ENCODE results near the gene CRTC1.

The CRTC1 gene

DNA sequence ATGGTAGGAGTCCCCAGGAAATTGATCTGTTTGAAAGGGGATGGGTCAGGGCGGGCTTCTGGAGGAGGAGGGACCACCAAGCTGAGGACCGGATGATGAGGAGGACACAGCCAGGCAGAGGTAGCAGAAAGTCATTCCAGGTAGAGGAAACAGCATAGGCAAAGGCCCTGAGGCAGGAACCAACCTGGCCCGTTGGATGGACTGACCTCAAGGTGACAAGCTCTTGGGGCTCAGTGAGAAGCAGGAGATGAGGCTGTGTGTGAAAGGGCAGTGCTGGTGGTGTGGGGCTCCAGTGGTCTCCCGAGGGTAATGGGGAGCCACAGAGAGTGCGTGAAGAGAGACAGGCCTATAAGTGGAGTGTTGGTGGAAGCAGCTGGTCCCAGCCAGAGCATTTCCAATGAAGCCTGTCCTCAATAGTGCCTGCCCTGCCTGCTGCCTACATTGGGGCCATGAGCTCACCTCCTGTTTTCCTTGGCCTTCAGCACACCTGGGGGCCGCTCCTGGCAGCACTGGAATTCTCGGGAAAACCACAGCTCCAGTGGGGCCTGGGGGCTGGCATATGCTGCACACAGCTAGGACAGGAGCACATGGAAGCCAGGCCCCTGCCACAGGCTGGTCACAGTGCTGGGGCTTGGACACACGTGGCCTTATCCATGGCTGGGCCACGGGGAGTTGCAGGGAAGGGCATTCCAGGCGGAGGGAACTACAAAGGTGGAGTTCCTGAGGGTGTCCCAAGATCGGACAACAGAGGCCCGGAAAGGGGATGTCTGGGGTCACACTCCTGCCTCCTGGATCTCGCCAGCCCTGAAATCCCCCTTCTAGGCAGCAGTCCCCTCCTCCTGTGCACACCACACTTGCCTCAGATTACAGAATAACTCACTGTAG is 109.9 kb downstream of the CRTC1 start:
- TF ChIP-seq CTCF (IDR thresholded peaks at IDR 0.05; ENCODE audit: extremely low read depth, missing control alignments), result no peak

GRCh38 chr19:18794029-18794313 is 110.5 kb downstream of the CRTC1 start:
- TF ChIP-seq CTCF (IDR thresholded peaks at IDR 0.05; ENCODE audit: extremely low read depth, missing control alignments), result no peak
- no peak for DNase-seq (ENCODE audit: low spot score)

More for the DNA sequence above, 109.9 kb downstream of the CRTC1 start:
- DNase-seq (ENCODE audit: low spot score), result peak; percentile 18

GRCh38 chr19:18794692-18795091 is 111.2 kb downstream of the CRTC1 start:
- TF ChIP-seq CTCF (IDR thresholded peaks at IDR 0.05; ENCODE audit: extremely low read depth, missing control alignments), result no peak
- no peak for DNase-seq (ENCODE audit: low spot score)

- no peak for DNase-seq (ENCODE audit: low spot score)
Measured at GRCh38 chr19:18795540-18795939, 112.1 kb downstream of the CRTC1 start.

GRCh38 chr19:18796239-18796638 is 112.8 kb downstream of the CRTC1 start:
- no peak for DNase-seq (ENCODE audit: low spot score)
- TF ChIP-seq CTCF (IDR thresholded peaks at IDR 0.05; ENCODE audit: extremely low read depth, missing control alignments), result no peak

More at GRCh38 chr19:18795540-18795939, 112.1 kb downstream of the CRTC1 start:
- no peak for TF ChIP-seq CTCF (IDR thresholded peaks at IDR 0.05; ENCODE audit: extremely low read depth, missing control alignments)

- no peak for DNase-seq (ENCODE audit: low spot score)
Measured at GRCh38 chr19:18798384-18799352, 115.2 kb downstream of the CRTC1 start.

More at GRCh38 chr19:18798384-18799352, 115.2 kb downstream of the CRTC1 start:
- TF ChIP-seq CTCF (IDR thresholded peaks at IDR 0.05; ENCODE audit: extremely low read depth, missing control alignments), result no peak

Measured in GM20000 (cell line).